H1 (cell line): Measurements from ENCODE around the gene EIF3J. TPM values are rescaled to one million over a fixed set of nuclear protein-coding genes. Genes with fewer than 3 reads are reported as not detected.

Experiments
- CTCF ChIA-PET: fragments of 300-600 bp; sonication (Branson Sonifier 250); formaldehyde crosslinking; loops from one replicate; lab custom pipeline; 2021; ENCODE audit not compliant: partially characterized antibody; lab: Charles Lee
- POLR2A ChIA-PET: fragments of 300-600 bp; sonication (Branson Sonifier 250); formaldehyde crosslinking; loops from one replicate; lab custom pipeline; 2021; ENCODE audit warnings: inconsistent platforms; ENCODE audit not compliant: partially characterized antibody; lab: Charles Lee
- DNase-seq, 2 experiments: peaks; one replicate each; pipeline versions ENCODE4 v3.0.0 to v3.0.0-alpha.2; 2010 to 2022; ENCODE audit warnings: low spot score in 2 of 2, low read depth in 1 of 2, mixed read lengths in 1 of 2
- FAIRE-seq: peaks from 2 replicates; lab custom pipeline; 2011; peaks lifted over from hg19 to GRCh38; lab: Jason Lieb, UNC
- H2AFZ ChIP-seq: 2 replicates; pipeline ENCODE4 v1.8.1; 2012; ENCODE audit warnings: low read length, inconsistent platforms
- H2AK5ac ChIP-seq: 2 replicates; pipeline ENCODE4 v1.6.1; 2013; ENCODE audit warnings: low read depth, low read length
- H2BK120ac ChIP-seq: replicated peaks from 2 replicates; pipeline ENCODE3; 2013; ENCODE audit warnings: low read depth, low read length, inconsistent platforms
- H2BK12ac ChIP-seq: 2 replicates; pipeline ENCODE4 v1.6.1; 2013; ENCODE audit warnings: low read depth, low read length
- H2BK15ac ChIP-seq: 2 replicates; pipeline ENCODE4 v1.6.1; 2013; ENCODE audit warnings: low read length
- H2BK20ac ChIP-seq: 2 replicates; pipeline ENCODE4 v1.6.1; 2013; ENCODE audit warnings: low read length
- H2BK5ac ChIP-seq: 2 replicates; pipeline ENCODE4 v1.6.1; 2013; ENCODE audit warnings: low read depth, low read length
- H3K14ac ChIP-seq: 2 replicates; pipeline ENCODE4 v1.6.1; 2013; ENCODE audit warnings: inconsistent platforms; ENCODE audit not compliant: insufficient read length
- H3K18ac ChIP-seq: 2 replicates; pipeline ENCODE4 v1.6.1; 2013; ENCODE audit warnings: low read length; ENCODE audit errors: extremely low read depth
- H3K23ac ChIP-seq: 2 replicates; pipeline ENCODE4 v1.6.1; 2013; ENCODE audit warnings: inconsistent platforms; ENCODE audit not compliant: insufficient read length
- H3K23me2 ChIP-seq: 2 replicates; pipeline ENCODE4 v1.6.1; 2013; ENCODE audit warnings: low read depth, low read length
- H3K27ac ChIP-seq: 2 replicates; pipeline ENCODE4 v1.6.1; 2011; ENCODE audit warnings: low read depth, low read length, inconsistent platforms
- H3K27me3 ChIP-seq, 4 experiments: replicated peaks in 1 of 4; 1 replicate in 1 of 4; 2 replicates in 3 of 4; pipeline versions ENCODE4 v1.6.1 to v1.8.1; 2011 to 2013; ENCODE audit warnings: low read length in 3 of 4, mild to moderate bottlenecking in 3 of 4, inconsistent platforms in 2 of 4, mixed read lengths in 2 of 4, moderate library complexity in 1 of 4; ENCODE audit not compliant: control insufficient read depth in 3 of 4, insufficient read depth in 3 of 4; ENCODE audit errors: extremely low read depth in 1 of 4
- H3K36me3 ChIP-seq, 4 experiments: 2 replicates each; pipeline versions ENCODE4 v1.6.1 to v1.8.1; 2011 to 2013; ENCODE audit warnings: mild to moderate bottlenecking in 4 of 4, low read length in 3 of 4, moderate library complexity in 2 of 4, control low read depth in 1 of 4, inconsistent platforms in 1 of 4; ENCODE audit not compliant: insufficient read depth in 4 of 4, control insufficient read depth in 2 of 4
- H3K4ac ChIP-seq: replicated peaks from 2 replicates; pipeline ENCODE3; 2013; ENCODE audit warnings: low read length, low read depth, mixed read lengths, inconsistent platforms; ENCODE audit not compliant: insufficient read length
- H3K4me1 ChIP-seq, 4 experiments: replicated peaks in 1 of 4; 1 replicate in 1 of 4; 2 replicates in 3 of 4; pipeline versions ENCODE4 v1.6.1 to v1.8.1; 2011 to 2013; ENCODE audit warnings: low read length in 3 of 4, inconsistent platforms in 2 of 4, mixed read lengths in 1 of 4; ENCODE audit not compliant: insufficient read depth in 4 of 4, control insufficient read depth in 3 of 4
- H3K4me2 ChIP-seq, 2 experiments: 2 replicates each; pipeline versions ENCODE4 v1.6.1 to v1.8.1; 2011 to 2013; ENCODE audit warnings: low read depth in 2 of 2, low read length in 2 of 2, control low read depth in 1 of 2, inconsistent platforms in 1 of 2, mild to moderate bottlenecking in 1 of 2; ENCODE audit not compliant: insufficient read depth in 1 of 2
- H3K4me3 ChIP-seq, 4 experiments: fragments of 200-600, 300-600 bp in 1 of 4; sonication (generic), shearing (Covaris generic), sonication (Bioruptor Twin) in 1 of 4; 2 replicates each; pipeline versions ENCODE4 v1.5.1 to v1.8.1; 2011 to 2016; ENCODE audit warnings: low read length in 4 of 4, low read depth in 3 of 4, control low read depth in 2 of 4, inconsistent platforms in 2 of 4, mild to moderate bottlenecking in 2 of 4, mixed read lengths in 1 of 4, moderate library complexity in 1 of 4; ENCODE audit not compliant: insufficient read depth in 2 of 4; ENCODE audit errors: extremely low read depth in 1 of 4
- H3K56ac ChIP-seq: replicated peaks from 2 replicates; pipeline ENCODE3; 2013; ENCODE audit warnings: low read depth, mild to moderate bottlenecking, mixed read lengths, low read length, inconsistent platforms; ENCODE audit not compliant: insufficient read length
- H3K79me1 ChIP-seq: 2 replicates; pipeline ENCODE4 v1.6.1; 2013; ENCODE audit warnings: low read depth, low read length, control low read depth
- H3K79me2 ChIP-seq, 2 experiments: 2 replicates each; pipeline versions ENCODE4 v1.6.1 to v1.8.1; 2012 to 2013; ENCODE audit warnings: low read length in 2 of 2, mild to moderate bottlenecking in 2 of 2, inconsistent platforms in 1 of 2; ENCODE audit not compliant: insufficient read depth in 2 of 2, control insufficient read depth in 1 of 2
- H3K9ac ChIP-seq, 4 experiments: replicated peaks in 1 of 4; 1 replicate in 1 of 4; 2 replicates in 3 of 4; pipeline versions ENCODE4 v1.6.1 to v1.8.1; 2011 to 2013; ENCODE audit warnings: low read depth in 3 of 4, low read length in 3 of 4, control low read depth in 2 of 4, mild to moderate bottlenecking in 2 of 4, moderate library complexity in 2 of 4, inconsistent platforms in 1 of 4; ENCODE audit errors: extremely low read depth in 1 of 4
- H3K9me3 ChIP-seq, 2 experiments: 2 replicates each; pipeline versions ENCODE4 v1.6.1 to v1.8.1; 2012 to 2013; ENCODE audit warnings: mild to moderate bottlenecking in 2 of 2, moderate library complexity in 2 of 2, control low read depth in 1 of 2, inconsistent platforms in 1 of 2, low read depth in 1 of 2, low read length in 1 of 2, mixed read lengths in 1 of 2; ENCODE audit not compliant: insufficient read depth in 2 of 2
- H4K20me1 ChIP-seq, 2 experiments: replicated peaks in 1 of 2; 2 replicates each; pipeline versions ENCODE3 to v1.8.1; 2011 to 2013; ENCODE audit warnings: inconsistent platforms in 2 of 2, low read length in 2 of 2, mild to moderate bottlenecking in 1 of 2; ENCODE audit not compliant: insufficient read depth in 2 of 2, control insufficient read depth in 1 of 2
- H4K5ac ChIP-seq: 2 replicates; pipeline ENCODE4 v1.6.1; 2013; ENCODE audit warnings: low read length, low read depth, mixed read lengths, inconsistent platforms; ENCODE audit not compliant: insufficient read length
- H4K8ac ChIP-seq: 2 replicates; pipeline ENCODE4 v1.8.0; 2013; ENCODE audit warnings: mild to moderate bottlenecking, moderate library complexity, low read length, inconsistent platforms; ENCODE audit not compliant: insufficient read depth; ENCODE audit errors: extremely low read depth
- H4K91ac ChIP-seq: replicated peaks from 2 replicates; pipeline ENCODE3; 2013; ENCODE audit warnings: low read length, mixed read lengths, inconsistent platforms; ENCODE audit not compliant: insufficient read length
- HDAC2 ChIP-seq, 2 experiments: fragments of 300-600 bp in 1 of 2; sonication (generic) in 1 of 2; IDR thresholded peaks; 2 replicates each; pipeline ENCODE4 v1.6.1; 2011 to 2012; ENCODE audit warnings: low read depth in 2 of 2, low read length in 2 of 2, mild to moderate bottlenecking in 2 of 2, moderate library complexity in 2 of 2, borderline replicate concordance in 1 of 2, inconsistent platforms in 1 of 2
- PHF8 ChIP-seq: fragments of 200-600 bp; sonication (generic); conservative IDR thresholded peaks from 2 replicates; pipeline ENCODE4 v1.7.1; 2012; ENCODE audit warnings: low read depth, mild to moderate bottlenecking, inconsistent platforms, low read length, moderate library complexity
- RAD21 ChIP-seq, 2 experiments: IDR thresholded peaks in 1 of 2; conservative IDR thresholded peaks in 1 of 2; 2 replicates each; pipeline ENCODE4 v1.6.1; 2011; ENCODE audit warnings: low read depth in 2 of 2, low read length in 2 of 2, improper control_type of control experiment in 1 of 2, inconsistent platforms in 1 of 2, mild to moderate bottlenecking in 1 of 2, moderate library complexity in 1 of 2
- SIN3A ChIP-seq, 2 experiments: IDR thresholded peaks in 1 of 2; conservative IDR thresholded peaks in 1 of 2; 2 replicates each; pipeline ENCODE4 v1.6.1; 2011 to 2012; ENCODE audit warnings: low read length in 2 of 2, improper control_type of control experiment in 1 of 2, low read depth in 1 of 2, mild to moderate bottlenecking in 1 of 2
- WGBS, 2 experiments: shearing (Covaris generic) in 1 of 2; methylation state at CpG; one replicate each; pipeline versions ENCODE4 v1.1.6 to v1.1.7; 2013 to 2015; ENCODE audit warnings: low lambda C conversion rate in 2 of 2, mixed read lengths in 2 of 2, inconsistent platforms in 1 of 2, low coverage in 1 of 2, missing lambda C conversion rate in 1 of 2; ENCODE audit not compliant: insufficient replicate concordance in 2 of 2, insufficient coverage in 1 of 2, insufficient read length in 1 of 2; ENCODE audit errors: extremely low coverage in 1 of 2, missing lambda C conversion rate in 1 of 2; 5-methylcytosine and 5-hydroxymethylcytosine counted together
- polyA plus RNA-seq, 7 experiments: library from polyadenylated mRNA; depleted of rRNA in 3 of 7; stranded (reverse) in 5 of 7; unstranded in 2 of 7; fragments of >200 nt in 5 of 7; fragments of 200-250 nt in 2 of 7; gene quantifications; 1 replicate in 5 of 7; 2 replicates in 1 of 7; 4 replicates in 1 of 7; pipeline versions ENCODE4 v1.2.1 to v1.2.3, GENCODE V29; 2011 to 2013; ENCODE audit warnings: missing spikeins in 2 of 7, mixed read lengths in 2 of 7
- total RNA-seq: library from RNA; stranded (reverse); fragmentation: NEBNext Ultra II Directional; extraction: Animal tissue kit (Norgen Biotek cat#: 25700); gene quantifications from 2 replicates; pipeline ENCODE4 v1.2.1, GENCODE V29; 2021
- TF ChIP-seq, protein P1 (sequence below), 3 experiments: IDR thresholded peaks; 1 replicate in 2 of 3; 2 replicates in 1 of 3; pipeline versions ENCODE4 v1.5.1 to v1.6.1; 2011; ENCODE audit warnings: low read length in 3 of 3, mild to moderate bottlenecking in 3 of 3, inconsistent platforms in 2 of 3, low read depth in 1 of 3, moderate library complexity in 1 of 3; ENCODE audit not compliant: insufficient read depth in 1 of 3; ENCODE audit errors: control extremely low read depth in 1 of 3

Gene EIF3J
- total and polyA plus RNA-seq, 2 of the 8 experiments (the other 6 are each of a cell fraction or from before 2014, with no cell fraction given) = 26.8 to 119 TPM

DNA sequence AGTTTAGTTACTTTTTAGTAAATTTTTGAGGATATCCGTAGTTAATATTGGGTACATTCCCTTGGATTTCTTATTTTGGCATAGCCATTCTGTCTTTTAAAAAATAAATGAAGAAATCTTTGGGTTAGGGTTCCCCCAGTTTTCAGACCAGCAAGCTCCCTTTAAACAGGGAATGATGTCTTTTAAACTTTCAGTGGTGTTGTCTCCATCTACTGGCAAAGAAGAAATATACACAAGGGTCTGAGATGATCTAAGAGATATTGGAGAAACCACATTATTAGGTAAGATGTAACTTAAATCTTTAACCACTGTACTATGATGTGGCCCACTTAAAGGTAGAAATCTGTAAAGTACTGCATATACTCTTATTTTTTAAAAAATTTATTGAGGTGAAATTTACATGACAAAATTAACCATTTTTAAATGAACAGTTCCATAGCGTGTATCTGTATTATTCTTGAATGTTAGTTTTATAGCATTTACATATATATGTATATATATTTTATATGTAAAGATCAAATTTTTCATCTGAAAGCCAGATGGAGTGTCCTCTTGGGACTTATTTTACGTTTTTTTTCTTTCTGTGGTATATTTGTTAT is 35.1 kb upstream of the EIF3J start:
- Histone ChIP-seq H3K36me3 (peaks cover 10 to 55% (median 24%) of the 10 kb centered on the region in 4 experiments; a peak in 7 of 8 replicates), H4K91ac (no peak overlapping the region), H4K20me1 (peaks cover 0 to 2% of the 10 kb centered on the region in 2 experiments), H3K9ac (no peak overlapping the region), H2BK15ac (no peak overlapping the region), H2BK120ac (no peak overlapping the region), H3K18ac (no peak overlapping the region), H3K27ac (no peak overlapping the region), H4K8ac (no peak overlapping the region), H3K23ac (no peak overlapping the region), H2AK5ac (no peak overlapping the region), H3K14ac (no peak overlapping the region), H3K4me1 (no peaks in the 10 kb centered on the region), H3K4me2 (no peak overlapping the region), H2BK5ac (no peak overlapping the region), H3K23me2 (no peaks in the 10 kb centered on the region), H3K9me3 (no peaks in the 10 kb centered on the region), H2BK12ac (no peak overlapping the region), H4K5ac (no peak overlapping the region), H3K4me3 (no peak overlapping the region), H2AFZ (no peak overlapping the region), H3K56ac (no peak overlapping the region), H3K79me2 (peaks cover 0 to 4% of the 10 kb centered on the region in 2 experiments; a peak in 2 of 4 replicates), H2BK20ac (no peak overlapping the region), H3K27me3 (no peaks in the 10 kb centered on the region), H3K79me1 (no peaks in the 10 kb centered on the region), H3K4ac (no peak overlapping the region)
- 74% methylated on average over 3 of the region's 3 CpGs; no CpG with 5 or more reads in 1 of the 2 experiments for WGBS, 2 experiments
- DNase-seq = no peak
- ChIA-PET CTCF (interaction anchor here (0.6 to 1.8 kb wide), 29 partner anchors 8 to 591 kb away, joined by 3 to 14 read pairs (median 4); no protein-coding TSS in a partner anchor), POLR2A (interaction anchor here (0.8 to 1.6 kb wide), 3 partner anchors 36 to 213 kb away, joined by 3 to 10 read pairs (median 3); partner anchors contain the start of genes CTDSPL2 and GOLM2)
- TF ChIP-seq HDAC2 (IDR thresholded peaks at IDR 0.05; ENCODE audit: borderline replicate concordance in 1 of 2, low read depth in 2 of 2, low read length in 2 of 2) = no peak
- TF ChIP-seq RAD21 (IDR thresholded peaks at IDR 0.05 in 1 of 2, conservative IDR thresholded peaks at IDR 0.05 in 1 of 2; ENCODE audit: low read depth in 2 of 2, low read length in 2 of 2) = peak; percentile 59 to 62
- TF ChIP-seq, protein P1, sequence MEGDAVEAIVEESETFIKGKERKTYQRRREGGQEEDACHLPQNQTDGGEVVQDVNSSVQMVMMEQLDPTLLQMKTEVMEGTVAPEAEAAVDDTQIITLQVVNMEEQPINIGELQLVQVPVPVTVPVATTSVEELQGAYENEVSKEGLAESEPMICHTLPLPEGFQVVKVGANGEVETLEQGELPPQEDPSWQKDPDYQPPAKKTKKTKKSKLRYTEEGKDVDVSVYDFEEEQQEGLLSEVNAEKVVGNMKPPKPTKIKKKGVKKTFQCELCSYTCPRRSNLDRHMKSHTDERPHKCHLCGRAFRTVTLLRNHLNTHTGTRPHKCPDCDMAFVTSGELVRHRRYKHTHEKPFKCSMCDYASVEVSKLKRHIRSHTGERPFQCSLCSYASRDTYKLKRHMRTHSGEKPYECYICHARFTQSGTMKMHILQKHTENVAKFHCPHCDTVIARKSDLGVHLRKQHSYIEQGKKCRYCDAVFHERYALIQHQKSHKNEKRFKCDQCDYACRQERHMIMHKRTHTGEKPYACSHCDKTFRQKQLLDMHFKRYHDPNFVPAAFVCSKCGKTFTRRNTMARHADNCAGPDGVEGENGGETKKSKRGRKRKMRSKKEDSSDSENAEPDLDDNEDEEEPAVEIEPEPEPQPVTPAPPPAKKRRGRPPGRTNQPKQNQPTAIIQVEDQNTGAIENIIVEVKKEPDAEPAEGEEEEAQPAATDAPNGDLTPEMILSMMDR (IDR thresholded peaks at IDR 0.05; ENCODE audit: control extremely low read depth in 1 of 3, insufficient read depth in 1 of 3, low read depth in 1 of 3, low read length in 3 of 3) = peak in 2 of 3 experiments; percentile 34 to 48; a peak in 2 of 4 replicates
- TF ChIP-seq SIN3A (conservative IDR thresholded peaks at IDR 0.05 in 1 of 2, IDR thresholded peaks at IDR 0.05 in 1 of 2; ENCODE audit: low read depth in 1 of 2, low read length in 2 of 2) = no peak
- TF ChIP-seq PHF8 = no peak
- FAIRE-seq = peak; percentile 7
